NCI-H128 (cell line): Measurements from ENCODE around the gene LTB4R2.
"Not testable (repeated sequence)": the region's sequence is repeated elsewhere in the genome, so short reads cannot be mapped to it uniquely, and the experiment has no call there.

ENCODE experiments used
- DNase-seq: peaks from one replicate; lab custom pipeline; 2025; ENCODE audit not compliant: unreplicated experiment; lab: John Stamatoyannopoulos, UW

LTB4R2 gene

GRCh38 chr14:24317141-24317928 is 7.4 kb downstream of the LTB4R2 start:
- no peak for DNase-seq

- DNase-seq = no peak
Measured at GRCh38 chr14:24321212-24321975, 11.5 kb downstream of the LTB4R2 start.

- no peak for DNase-seq
Measured at GRCh38 chr14:24322672-24323071, 12.7 kb downstream of the LTB4R2 start.

DNA sequence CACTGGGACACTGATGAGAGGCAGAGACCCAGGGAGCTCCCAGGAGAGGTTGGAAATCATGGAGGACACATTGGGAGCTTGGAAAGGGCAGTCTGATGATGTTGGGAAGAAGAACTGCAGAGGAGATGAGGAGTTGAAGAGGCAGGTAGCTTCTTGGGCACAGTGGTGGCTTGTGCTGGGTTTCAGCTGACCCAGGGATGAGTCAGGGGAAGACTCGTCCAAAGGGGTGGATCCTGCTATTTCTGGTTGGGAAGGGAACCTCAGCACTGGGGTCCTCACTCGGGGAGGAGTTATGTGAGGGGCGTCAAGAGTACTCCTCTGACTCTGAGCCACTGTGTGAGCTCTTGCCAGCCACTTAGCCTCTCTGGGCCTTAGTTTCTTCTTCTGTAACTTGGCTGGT is 13.4 kb downstream of the LTB4R2 start:
- DNase-seq = no peak

DNA sequence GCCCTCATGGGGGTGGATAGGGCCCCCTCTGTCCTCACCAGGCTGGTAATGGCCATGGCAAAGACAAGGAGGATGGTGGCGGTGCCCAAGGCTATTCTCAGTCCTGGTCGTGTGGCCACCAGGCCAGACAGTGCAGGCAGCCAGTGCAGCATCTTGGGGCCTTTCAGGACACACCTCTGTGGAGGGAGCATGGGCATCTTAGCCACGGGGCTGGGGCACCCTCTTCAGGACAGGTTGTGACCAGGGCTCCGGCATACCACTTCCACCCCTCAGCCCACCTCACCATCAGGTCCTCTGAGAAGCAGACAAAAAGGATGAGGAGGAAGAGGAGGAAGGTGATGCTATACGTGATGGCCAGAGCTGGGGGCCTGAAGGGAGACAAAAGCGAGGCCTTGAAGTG is 14.1 kb downstream of the LTB4R2 start:
- DNase-seq = no peak

DNA sequence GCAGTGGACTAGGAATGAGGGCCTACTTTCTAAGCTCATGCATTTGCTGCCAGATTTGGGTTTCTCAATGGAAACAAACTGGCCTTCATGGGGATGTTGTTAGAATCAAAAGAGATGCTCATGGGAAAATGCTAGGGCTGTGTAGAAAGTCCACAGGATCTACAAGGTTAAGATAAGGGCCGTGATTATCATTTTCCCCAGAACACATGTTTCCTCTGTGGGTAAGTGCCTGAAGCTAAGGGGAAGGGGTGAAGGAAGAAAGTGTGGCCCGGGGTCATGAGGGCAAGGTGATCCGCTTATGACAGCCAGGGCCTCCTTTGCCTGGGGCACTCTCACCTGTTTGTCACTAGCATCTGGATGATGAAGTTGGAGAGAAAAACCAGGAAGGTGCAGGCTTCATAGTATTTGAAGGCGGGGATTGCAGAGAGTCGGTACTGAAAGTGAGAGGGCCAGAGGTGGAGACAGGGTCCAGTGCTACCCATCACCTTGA is 15.1 kb downstream of the LTB4R2 start:
- no peak for DNase-seq

DNA sequence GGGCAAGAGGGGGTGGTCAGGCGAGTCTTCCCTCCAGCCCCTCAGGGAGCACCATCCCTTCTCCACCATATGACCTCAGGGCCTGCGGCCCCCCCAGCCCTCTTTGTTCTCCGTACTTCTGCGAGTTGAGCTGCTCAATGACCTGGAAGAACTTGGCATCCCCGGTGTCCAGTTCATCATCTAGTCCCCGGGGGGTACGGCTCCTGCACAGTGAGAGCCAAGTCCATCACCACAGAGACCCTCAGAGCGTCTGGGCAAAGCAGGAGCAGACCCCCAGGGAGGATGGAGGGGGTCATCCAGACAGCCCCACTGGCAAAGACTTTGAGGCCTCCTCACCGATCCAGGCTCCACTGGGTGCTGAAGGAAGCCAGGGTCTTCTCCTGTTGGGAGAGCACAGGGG is 16.0 kb downstream of the LTB4R2 start:
- no peak for DNase-seq

GRCh38 chr14:24327303-24327702 is 17.4 kb downstream of the LTB4R2 start:
- no peak for DNase-seq

GRCh38 chr14:24327914-24328313 is 18.0 kb downstream of the LTB4R2 start:
- not testable (repeated sequence) for DNase-seq

GRCh38 chr14:24329073-24329663 is 19.2 kb downstream of the LTB4R2 start:
- no peak for DNase-seq

DNA sequence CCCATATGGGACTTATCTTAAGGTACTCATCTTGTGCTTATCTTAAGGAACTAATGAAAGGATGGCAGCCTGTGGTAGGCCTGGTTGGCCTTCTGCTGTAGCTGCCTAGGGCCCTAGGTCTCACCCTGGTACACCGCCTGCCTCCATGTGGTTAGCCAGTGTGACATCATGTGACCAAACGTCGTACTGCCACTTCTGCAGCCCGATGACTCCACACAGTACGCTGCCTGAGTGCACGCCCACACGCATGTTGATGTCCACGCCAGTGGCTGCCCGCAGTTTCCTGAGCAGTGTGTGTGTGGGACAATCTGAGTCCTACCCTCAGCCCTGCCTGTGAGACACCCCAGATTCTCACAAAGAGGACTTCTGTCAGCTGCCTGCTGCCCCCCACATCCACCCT is 19.8 kb downstream of the LTB4R2 start:
- no peak for DNase-seq

DNA sequence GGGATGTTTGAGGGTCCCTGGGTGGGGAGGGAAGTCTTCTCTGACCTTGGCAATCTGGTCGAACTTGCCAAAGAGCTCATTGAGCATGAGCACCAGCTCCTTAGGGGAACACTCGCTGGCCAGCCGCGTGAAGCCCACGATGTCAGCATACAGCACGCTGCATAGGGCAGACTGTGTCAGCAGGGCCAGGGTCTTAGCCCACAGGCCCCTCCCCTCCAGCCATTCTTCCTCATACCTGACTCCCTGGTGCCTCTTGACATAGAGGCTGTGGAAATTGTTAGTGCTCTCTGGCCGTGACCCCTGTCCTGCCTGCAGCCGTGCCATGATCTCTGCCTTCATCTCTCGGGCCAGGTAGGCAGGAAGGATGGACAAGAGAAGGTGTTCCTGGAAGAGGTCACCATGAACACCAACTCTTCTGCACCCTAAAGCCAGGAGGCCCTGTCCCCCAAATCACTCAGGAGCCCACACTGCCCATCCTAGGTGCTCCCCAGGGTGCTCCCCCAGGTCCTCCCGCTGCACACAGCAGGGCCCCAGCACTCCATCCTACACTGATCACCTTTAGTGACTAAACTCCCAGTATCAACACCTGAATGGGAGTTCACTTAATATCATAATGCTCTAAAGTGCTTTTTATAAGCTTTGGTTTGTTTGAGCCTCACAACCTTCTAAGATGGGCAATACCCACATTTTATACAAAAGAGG is 21.2 kb downstream of the LTB4R2 start:
- no peak for DNase-seq

GRCh38 chr14:24331731-24332267 is 21.9 kb downstream of the LTB4R2 start:
- no peak for DNase-seq

GRCh38 chr14:24332268-24332993 is 22.5 kb downstream of the LTB4R2 start:
- peak; percentile 59 for DNase-seq

DNA sequence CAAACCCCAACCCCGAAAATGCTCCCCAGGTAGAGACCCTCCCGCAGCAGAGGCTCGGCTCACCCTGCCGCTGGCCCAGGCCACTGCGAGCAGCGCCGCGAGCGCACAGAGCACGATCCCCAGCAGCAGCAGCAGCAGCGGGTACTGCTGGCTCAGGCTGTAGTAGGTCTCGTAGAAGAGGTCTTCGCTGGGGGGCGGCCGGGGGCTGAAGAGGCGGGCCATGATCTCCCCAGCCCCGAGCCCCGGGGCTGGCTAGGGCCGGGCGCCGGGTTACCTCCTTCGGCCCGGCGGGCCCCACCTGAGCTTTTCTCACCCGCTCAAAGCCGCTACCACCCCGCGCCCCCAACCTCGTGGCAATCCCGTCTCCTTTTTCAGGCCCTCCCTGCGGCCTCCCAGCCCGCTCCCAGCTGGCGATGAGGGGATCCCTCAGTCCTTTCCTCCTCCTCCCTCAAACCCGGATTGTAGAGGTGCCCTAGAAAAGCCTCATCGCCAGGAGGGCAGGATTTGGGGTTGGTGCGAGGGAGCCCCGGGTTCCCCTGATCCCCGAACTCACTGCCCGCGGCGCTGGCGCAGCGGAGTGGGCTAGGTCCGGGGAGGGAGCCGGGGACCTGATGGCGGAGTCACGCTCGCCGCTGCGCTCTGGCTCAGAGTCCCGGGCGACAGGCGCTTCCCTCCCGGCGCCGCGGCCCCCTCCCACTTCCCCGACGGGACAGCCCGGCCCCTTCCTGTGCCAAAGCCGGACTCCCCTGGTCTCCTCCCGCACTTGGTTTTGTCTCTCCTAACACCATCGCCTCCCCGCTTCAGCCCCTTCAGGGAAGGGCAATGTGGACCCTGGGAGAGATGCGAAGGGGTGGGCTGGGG is 24.7 kb downstream of the LTB4R2 start, which contains the start of gene ADCY4:
ADCY4 (minus strand) TSS at position 641 of the 861 bp plus-strand sequence; CDS start at position 222, 419 bp downstream.
- DNase-seq = no peak

GRCh38 chr14:24335461-24336171 is 25.7 kb downstream of the LTB4R2 start:
- no peak for DNase-seq

DNA sequence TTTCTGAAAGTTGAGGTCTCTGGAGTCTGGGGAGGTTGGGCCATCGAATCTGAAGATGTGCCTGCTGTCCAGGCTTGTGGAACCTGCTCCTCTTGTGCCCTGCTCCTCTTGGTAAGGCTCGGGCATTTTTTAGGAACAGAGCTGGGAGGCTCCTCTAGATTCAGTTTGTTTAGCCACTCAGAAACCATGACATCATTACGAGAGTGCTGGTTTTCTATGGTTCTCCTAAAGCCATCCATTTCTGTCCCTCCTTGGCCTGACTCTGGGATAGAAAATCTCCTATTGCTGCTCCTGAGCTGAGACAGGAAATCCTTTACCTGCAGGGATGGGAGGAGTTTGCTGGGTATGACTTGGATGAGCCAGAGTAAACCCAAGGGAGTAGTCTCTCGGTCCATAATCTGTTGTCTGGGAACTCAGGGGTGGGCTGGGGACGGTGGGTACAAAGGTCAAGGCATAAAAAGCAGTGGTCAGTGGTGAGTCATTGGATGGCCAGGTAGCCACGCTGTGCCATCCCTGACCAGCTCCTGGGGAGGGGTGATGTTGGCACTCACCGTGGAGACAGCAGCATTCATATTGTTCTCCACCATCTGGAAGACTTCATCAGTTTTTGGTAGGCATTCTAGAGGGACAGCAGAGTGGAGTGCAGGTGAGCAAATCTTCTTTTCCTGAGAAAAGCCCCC is 27.3 kb downstream of the LTB4R2 start:
- DNase-seq = no peak

GRCh38 chr14:24337824-24338175 is 27.9 kb downstream of the LTB4R2 start:
- DNase-seq = no peak
